HG03442 (cell line): ENCODE measurements around the gene LANCL1.

Source experiments
- ATAC-seq: cut with Tn5 transposase; IDR thresholded peaks from one replicate; pipeline ENCODE4 v1.9.1; 2021; ENCODE audit warnings: mild to moderate bottlenecking, moderate library complexity; ENCODE audit not compliant: unreplicated experiment

Gene LANCL1, protein sequence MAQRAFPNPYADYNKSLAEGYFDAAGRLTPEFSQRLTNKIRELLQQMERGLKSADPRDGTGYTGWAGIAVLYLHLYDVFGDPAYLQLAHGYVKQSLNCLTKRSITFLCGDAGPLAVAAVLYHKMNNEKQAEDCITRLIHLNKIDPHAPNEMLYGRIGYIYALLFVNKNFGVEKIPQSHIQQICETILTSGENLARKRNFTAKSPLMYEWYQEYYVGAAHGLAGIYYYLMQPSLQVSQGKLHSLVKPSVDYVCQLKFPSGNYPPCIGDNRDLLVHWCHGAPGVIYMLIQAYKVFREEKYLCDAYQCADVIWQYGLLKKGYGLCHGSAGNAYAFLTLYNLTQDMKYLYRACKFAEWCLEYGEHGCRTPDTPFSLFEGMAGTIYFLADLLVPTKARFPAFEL

DNA sequence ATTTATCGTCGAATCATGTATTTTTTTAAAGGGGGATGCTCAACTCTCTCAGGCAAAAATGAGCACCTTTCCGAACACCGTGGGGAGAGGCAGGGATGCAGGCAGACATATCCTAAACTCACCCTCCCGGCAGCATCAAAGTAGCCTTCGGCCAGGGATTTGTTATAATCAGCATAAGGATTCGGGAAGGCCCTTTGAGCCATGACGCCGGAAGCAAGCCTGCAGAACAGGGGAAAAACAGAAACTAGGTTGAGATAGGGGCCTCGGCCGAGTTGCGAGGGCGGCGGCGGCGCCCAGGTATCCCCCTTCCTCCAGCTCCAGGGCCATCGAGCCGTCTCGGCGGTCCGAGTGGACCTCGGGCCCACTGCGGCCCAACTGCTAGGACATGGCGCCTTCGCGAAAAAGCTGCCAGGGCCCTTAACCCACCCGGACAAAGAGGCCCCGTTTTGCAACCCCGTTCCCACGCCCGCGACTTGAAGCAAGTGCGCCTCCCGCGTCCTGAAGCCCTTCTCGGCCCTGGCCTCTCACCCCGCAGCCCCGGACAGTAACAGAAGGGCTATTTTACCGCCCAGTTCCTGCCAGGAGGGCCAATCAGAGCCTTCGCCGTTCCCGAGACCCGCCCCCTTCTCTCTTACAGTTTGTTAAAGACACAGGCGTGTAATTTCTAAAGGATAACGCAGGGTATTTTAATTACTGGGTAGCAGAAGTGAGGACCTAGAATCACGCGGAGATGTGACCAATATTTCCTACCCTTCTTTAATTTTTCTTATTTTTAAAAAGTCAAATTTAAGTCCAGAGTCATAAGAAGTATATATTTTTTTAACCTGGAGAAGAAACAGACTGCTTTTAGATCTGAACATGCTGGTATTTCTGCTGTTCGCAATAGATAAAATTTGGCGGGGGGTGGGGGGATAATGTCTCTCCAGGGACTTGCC is at the start of gene LANCL1:
LANCL1 (minus strand) TSS at position 566 of the 935 bp plus-strand sequence; CDS start at position 203, 363 bp downstream.
- peak; percentile 100 for ATAC-seq

DNA sequence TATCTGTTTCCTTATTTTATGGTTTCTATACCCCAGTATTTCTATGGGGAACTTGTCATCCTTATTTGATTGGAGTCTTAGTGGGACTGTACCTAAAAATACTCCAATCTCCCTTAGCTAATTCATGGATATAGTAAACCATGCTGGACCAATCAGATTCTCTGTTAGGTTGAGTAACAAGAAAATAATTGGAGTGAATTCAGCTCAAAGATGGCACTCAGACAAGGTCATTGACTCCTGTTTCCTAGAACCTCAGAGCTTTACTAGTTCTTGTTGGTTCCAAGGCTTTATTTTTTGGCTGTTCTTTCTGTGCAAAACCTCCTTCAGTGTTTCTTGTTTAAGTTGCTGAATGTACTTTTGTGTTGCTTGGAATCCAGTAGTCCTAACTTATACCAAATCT is 48.0 kb upstream of the LANCL1 start:
- no peak for ATAC-seq

DNA sequence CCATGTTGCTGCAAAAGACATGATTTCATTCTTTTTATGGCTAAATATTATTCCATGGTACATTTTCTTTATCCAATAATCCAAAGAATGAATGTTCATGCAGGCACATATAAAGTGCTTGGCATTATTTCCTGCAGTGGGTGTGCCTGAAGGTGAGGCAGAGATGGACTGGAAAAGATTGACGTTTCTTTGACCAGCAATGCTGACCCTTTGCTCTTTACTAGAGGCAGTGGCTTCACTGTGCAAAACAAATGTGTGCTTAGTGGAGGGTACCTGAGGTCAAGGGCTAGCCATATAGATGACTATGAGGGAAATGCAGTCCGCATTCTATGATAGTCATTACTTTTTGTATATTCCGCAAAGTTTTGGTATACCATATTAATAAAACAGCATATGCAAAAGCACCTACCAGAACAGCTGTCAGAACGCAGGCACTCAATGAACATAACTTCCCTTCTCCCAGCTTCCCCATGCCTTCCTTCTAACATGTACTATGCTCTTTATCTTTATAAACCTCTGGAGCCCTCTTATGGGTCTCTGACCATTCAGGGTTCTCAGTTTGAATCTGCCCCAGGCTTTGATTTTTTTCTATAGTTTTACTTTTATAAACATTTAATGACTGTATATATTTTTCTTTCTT is 47.2 kb upstream of the LANCL1 start:
- no peak for ATAC-seq

DNA sequence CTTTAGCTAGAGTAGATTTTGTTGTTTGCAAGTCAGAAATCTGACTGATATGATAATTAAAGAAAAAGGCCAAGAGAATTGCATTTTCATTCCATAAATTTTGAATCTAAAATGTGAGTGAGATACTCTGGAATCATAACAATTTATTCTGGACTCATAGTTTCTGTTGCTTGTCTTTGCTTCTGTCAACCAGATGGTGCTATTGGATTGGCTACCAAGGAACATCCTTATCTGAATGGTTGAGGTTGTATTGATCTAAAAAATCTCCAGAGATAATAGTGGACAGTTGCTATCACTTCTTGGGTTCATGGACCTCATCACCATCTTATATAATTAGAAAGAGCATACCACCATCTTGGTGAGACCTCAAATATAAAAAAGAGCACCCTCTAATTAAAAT is 45.8 kb upstream of the LANCL1 start:
- ATAC-seq, result no peak

DNA sequence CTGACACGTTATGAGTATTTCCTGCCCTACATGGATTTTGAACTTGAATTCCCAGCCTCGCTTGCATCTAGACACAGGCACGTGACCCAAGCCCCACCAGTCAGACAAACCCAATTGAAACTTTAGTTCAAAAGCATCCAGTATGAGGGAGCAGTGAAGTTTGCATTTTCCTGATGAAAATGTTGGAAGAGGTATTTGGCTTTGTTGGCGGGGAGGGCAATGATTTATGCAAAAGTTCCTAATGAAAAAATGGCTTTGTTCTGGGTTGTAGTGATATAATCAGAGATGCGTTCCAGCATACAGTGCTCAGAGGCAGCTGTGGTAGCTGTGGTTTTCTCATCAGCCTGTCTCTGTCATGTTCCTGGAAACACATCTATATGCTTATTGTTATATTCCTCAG is 43.0 kb upstream of the LANCL1 start:
- no peak for ATAC-seq

DNA sequence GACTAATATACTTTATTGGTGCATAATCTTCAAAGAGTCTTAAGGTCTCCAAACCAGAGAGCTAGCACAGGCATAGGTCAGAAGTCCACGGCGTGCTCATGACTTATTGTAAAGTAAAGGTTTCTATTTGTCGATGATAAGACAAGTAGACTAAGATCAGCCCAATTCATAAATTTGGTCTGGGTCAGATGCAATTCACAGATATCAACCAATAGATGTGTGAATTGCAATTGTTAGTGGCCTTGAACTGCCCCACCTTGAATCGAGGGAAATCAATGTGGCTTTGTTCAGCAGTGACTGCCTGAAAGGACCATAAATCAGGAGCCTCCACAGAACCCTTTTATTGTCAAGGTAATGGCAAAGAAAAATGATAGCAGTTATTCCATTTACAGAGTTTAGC is 40.7 kb upstream of the LANCL1 start:
- ATAC-seq, result no peak

DNA sequence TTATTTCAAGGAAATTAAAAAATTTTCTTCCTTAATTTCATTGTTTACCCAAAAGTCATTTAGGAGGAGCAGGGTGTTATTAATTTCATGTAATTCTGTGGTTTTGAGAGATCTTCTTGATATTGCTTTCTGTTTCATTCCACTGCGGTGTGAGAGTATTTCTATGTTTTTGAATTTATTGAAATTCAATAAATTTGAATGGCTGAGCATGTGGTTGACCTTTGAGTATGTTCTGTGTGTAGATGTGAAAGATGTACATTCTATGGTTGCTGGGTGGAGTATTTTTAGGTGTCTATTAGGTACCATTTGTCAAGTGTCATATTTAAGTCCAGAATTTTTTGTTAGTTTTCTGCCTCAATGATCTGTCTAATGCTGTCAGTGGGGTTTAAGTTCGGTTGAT is 39.4 kb upstream of the LANCL1 start:
- no peak for ATAC-seq

DNA sequence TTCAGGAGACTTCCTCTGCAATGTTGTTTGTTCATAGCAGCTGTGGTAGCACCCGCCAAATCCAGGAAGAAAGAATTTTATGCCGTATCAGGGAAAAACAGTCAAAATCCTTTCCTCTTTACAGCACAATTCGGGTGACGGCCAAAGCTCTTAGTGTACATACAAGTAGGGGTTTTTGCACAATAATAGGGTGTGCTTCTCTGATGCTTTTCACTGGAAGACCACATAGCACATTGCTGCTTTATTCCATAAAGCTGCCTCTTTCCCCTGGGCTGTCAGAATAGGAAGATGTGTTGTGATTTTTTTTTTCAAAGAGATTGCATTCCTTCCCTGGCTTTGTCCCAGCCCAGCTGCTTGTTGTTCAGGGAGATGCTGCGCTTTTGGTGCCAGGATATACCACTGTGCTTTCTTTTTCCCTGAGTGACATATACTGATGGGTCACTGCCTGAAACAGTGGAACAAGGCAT is 27.2 kb upstream of the LANCL1 start:
- ATAC-seq, result no peak

DNA sequence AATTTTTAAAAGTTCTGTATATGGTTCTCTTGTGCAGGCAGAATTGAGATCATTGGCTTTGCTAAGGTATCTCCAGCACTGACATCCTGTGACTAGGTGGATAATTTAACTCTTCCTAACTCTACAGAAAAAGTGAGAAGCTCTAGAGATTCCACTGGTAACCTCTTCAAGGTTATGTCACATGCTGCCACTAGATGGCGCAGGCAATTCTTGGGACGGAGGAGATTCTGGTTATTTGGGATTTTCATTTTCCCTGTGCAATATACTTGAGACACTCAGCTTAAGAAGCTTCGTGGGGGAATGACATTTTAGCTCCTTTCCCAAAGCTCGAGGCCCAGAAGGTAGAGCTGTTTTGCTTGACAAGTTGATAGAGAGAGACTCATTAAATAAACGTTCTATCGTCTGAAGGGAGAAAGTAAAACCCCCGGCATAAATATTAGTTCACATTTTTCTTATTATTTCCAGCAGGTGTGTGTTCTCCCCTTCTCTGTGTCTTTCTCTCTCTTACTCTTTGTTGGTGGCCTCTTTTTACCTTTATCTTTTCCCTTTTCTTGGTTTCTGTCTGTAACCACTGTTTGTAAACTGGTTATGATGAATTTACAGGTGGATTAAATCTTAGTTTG is 26.6 kb upstream of the LANCL1 start:
- peak; percentile 93 for ATAC-seq

DNA sequence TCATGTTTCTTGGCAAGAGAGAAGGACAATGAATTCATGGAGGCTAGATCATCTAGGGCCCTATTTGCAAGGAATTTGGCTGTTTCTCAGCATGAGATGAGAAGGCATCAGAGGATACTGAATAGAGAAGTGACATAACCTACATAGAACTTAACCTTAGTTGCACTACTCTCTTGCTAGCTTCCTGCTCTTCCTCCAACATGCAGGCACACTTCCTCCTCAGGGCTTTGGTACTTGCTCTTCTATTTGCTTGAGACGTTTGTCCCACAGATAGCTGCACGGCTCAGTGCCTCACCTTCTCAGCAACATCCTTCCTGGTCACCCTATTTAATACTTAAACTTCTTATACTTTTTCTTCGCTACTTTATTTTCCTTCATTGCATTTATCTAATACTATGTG is 20.0 kb upstream of the LANCL1 start:
- no peak for ATAC-seq

DNA sequence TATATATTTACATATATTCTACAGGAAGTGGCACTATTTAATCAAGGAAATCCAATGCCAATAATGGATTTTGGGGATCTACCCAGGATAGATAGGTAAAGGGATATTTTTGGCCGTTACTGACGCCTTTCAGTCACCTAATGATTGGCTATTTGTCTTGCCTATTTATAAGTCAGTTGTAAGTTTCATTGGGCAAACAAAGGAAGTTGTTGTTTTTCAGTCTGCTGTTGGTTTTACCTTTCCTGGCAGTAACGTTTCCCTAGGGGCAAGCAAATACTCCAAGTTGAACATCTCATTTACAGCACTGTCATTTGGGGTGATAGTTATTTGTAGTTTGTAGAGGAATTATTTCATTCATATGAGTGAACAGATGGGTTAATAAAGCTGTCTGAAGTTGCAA is 17.0 kb upstream of the LANCL1 start:
- no peak for ATAC-seq

DNA sequence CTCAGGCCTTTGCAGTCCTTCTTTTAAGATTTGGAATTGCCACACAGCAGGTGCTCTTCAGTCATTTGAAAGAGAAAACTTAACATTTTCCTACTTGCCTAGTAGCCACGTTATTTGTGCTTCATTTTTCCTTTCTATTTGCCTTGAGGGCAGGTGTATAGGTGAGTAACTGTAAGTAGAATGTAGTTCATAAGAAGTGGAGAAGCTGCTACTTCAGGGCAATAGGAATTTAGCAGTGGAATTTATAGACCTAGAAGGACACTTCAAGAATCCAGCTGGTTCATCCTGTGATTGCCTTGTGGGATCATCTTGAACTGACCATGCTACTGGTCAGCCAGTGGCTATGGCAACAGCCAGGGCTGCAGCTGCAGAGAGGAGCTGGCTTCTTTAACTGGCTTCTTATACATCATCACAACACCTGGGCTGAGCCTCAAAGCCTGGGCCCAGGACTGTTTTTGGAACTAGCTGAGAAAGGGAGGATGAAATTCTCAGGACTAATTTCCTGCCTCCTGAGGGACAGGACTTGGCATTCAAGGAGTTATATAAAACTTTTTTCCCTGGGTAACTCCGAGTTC is 5.1 kb upstream of the LANCL1 start:
- no peak for ATAC-seq

DNA sequence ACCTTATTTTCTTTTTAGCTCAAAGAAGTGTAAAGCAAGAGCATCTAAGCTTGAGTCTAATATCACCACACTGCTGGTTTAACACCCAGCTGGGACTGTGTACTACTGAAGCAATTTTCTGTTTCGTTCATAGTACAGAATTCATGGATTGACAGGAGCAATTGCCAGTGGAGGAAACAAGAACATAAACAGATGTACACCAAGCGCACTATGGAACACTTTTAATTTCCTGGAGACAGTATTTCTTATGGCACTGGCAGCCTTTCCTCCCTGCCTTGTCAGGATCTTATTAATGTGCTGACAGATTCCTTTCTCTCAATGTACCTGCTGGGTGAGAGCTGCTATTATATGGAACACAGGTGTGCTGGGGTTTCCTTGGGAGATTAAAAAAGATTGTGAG is 4.2 kb upstream of the LANCL1 start:
- no peak for ATAC-seq

DNA sequence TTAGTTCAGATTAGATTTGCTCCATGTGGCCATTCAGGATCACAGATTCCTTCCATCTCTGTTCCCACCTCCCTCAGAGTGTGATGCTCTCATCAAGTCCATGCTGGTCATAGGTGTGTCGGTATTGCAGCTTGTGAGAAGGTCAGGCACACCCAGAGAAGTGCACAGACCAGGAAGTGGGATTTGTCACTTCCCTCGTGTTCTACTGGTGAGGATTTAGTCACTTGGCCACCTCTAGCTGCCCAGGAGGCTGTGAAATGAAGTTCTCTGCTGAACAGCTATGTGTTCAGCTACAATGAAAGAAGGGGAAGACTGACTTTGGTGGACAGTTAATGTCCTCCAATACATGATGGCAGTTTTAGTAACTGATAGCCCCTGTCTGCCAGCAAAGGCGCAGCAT is 3.5 kb upstream of the LANCL1 start:
- no peak for ATAC-seq

DNA sequence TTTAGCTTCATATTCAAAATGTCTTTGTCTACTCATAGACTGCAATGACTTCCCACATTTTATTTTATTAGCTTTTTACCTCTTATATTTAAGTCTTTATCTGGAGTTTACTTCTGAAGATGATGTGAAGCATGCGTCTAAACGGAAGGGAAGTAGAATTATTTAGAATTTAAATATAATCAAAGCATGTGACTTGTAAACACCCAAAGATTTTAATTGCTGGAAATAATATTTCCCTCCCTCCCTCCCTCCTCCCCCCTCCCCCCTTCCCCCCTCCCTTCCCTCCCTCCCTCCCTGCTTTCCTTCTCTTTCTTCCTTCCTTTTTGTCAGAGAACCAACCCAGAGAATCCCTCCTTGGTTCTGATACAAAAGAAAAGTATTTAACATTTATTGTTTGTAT is 2.1 kb upstream of the LANCL1 start:
- ATAC-seq, result no peak

DNA sequence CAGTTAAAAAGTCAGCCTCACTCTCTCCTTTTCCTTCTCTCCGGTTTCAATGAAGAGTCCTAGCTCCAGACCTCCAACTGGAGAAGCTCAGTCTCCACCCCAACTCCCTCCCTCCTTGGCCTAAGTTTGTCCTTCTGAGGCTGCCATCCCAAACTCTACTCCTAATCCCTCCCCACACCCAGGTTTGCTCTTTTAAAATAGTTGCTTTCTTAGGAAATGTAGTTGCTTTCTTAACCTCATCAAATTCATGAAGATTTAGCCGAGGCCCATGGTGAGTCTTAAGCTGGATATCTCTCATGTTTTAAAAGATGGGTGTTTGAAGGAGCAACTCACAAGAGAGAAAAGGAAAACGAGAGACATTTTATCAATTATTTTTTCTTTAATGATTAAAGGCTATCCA is 937 bp upstream of the LANCL1 start:
- ATAC-seq, result no peak

DNA sequence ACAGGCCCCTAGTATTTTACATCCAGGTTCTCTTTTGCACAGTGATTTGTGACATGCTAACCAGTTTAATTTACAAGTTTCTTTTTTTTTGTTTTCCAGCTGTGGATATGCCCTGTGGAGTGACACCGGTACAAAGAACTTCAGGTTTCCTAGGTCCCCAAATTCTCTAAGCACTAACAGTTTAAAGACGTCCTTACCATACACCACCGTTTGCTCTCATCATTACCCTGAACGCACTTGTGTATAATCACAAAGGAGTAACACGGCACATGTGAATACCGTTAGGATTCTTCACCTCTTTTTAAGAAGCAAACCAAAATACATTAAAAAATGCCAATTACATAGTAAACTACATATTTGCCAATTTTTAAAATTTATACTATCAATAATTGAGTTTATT is 853 bp downstream of the LANCL1 start:
- ATAC-seq, result no peak

DNA sequence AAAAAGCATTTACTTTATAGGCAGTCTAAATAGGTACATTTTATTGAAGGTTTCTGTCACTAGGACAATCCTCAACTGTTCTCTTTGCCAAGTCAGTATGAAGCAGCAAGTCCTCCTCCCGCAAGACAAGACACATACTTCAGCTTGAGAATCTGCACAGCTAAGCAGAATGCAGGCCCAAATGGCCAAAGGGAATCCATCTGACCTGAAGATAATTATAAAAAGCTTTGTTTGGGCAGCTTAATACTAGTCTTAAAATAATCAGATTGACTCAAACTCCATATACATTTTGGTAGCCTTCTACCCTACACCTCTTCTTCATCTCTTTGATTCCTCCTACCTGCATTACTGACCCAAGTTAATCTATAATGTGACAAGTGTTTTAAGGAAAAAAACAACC is 1.8 kb downstream of the LANCL1 start:
- ATAC-seq, result no peak

DNA sequence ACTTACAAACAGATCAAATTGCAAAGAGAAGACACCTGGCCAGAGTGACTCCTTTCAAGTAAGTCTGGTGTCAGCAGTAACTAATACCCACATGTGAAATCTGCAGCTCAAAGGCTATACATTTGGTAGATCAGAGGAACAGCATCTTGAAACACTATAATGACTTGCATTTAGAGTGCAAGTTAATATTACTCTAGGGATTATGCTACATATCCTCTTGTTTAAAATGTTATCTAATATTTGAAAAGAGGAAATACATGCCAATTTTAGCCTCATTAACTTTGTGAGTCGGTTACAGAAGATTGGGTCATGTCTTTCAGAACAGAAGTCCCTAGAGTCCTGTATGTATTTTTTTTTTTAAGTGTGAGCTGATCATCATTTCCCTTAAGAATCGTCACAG is 15.2 kb downstream of the LANCL1 start:
- peak; percentile 58 for ATAC-seq

DNA sequence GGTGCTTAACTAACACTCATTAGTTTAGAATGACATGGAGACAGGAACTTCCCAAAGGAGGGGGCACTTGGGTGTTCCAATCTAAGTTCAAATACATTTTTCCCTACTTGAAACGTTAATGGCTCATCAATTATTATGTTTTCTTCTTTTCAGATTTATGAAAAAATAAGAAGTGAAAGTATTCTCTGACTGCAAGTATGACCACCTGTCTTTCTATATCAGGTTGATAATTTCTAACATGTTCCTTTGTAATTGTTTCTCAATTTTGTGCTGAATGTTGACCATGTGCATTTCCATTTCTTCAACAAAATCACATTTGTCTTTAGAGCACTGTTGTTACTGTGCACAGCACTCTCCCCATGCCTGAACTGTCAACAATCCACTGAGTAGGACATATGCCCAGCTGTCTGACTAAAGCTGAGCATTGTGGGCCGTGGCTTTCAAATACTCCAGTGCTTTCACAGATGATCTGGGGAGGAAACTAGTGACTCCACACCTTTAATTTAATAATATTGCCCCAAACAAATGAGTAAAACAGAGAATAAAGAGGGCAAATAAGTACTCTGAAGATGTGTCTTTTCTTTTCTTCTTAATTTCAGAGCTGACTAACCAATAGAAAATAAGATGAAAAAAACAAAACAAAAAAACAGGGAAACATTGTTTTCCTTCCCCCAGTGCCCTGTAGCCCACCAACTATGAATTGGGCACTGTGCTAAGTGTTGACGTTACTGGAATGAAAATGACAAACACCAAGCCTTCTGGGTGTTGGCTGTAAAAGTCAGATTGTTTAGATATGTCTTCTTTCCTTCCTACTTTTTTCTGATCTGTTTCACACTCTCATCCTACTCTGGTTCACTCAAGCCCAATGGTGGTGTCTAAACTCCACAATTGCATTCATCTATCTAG is 16.0 kb downstream of the LANCL1 start:
- peak; percentile 48 for ATAC-seq
